Skeletal muscle satellite cell (primary cell): ENCODE measurements around the gene CAMTA1.

Experiments used
- H3K27me3 ChIP-seq: 2 replicates; pipeline ENCODE4 v1.7.0; 2013; ENCODE audit warnings: low read length; ENCODE audit not compliant: control insufficient read depth, insufficient read depth
- H3K36me3 ChIP-seq: 2 replicates; pipeline ENCODE4 v1.7.0; 2013; ENCODE audit warnings: mild to moderate bottlenecking, control low read depth, low read length; ENCODE audit not compliant: insufficient read depth
- H3K4me1 ChIP-seq: 2 replicates; pipeline ENCODE4 v1.7.0; 2013; ENCODE audit warnings: low read length; ENCODE audit not compliant: control insufficient read depth, insufficient read depth
- H3K4me2 ChIP-seq: 2 replicates; pipeline ENCODE4 v1.7.0; 2013; ENCODE audit warnings: mild to moderate bottlenecking, low read length
- H3K4me3 ChIP-seq: 2 replicates; pipeline ENCODE4 v1.7.0; 2013; ENCODE audit warnings: low read length
- H3K9ac ChIP-seq: 2 replicates; pipeline ENCODE4 v1.7.0; 2013; ENCODE audit warnings: mild to moderate bottlenecking, low read depth, low read length, moderate library complexity
- H3K9me3 ChIP-seq: replicated peaks from 2 replicates; pipeline ENCODE4 v1.7.0; 2013; ENCODE audit warnings: mild to moderate bottlenecking, control low read depth, low read length

CAMTA1 gene

GRCh38 chr1:7069931-7070330 is 284.7 kb downstream of the CAMTA1 start:
- H3K4me2 ChIP-seq: peak overlapping the region; percentile 82
- no peak overlapping the region for H3K9ac ChIP-seq
- H3K4me3 ChIP-seq: peak overlapping the region; percentile 62
- no peaks in the 10 kb centered on the region for H3K9me3 ChIP-seq
- H3K36me3 ChIP-seq: no peaks in the 10 kb centered on the region
- H3K4me1 ChIP-seq: peaks cover 5% of the 10 kb centered on the region
- peaks cover 33% of the 10 kb centered on the region for H3K27me3 ChIP-seq

GRCh38 chr1:7070389-7071029 is 285.3 kb downstream of the CAMTA1 start:
- H3K36me3 ChIP-seq: no peaks in the 10 kb centered on the region
- peaks cover 5% of the 10 kb centered on the region for H3K4me1 ChIP-seq
- peaks cover 33% of the 10 kb centered on the region for H3K27me3 ChIP-seq

GRCh38 chr1:7076117-7076516 is 290.9 kb downstream of the CAMTA1 start:
- H3K4me2 ChIP-seq: no peak overlapping the region
- no peak overlapping the region for H3K4me3 ChIP-seq
- no peaks in the 10 kb centered on the region for H3K36me3 ChIP-seq
- no peaks in the 10 kb centered on the region for H3K9me3 ChIP-seq
- H3K9ac ChIP-seq: no peak overlapping the region
- H3K27me3 ChIP-seq: peaks cover 16% of the 10 kb centered on the region
- no peaks in the 10 kb centered on the region for H3K4me1 ChIP-seq

More at GRCh38 chr1:7070389-7071029, 285.3 kb downstream of the CAMTA1 start:
- Histone ChIP-seq H3K9ac (no peak overlapping the region), H3K4me2 (peak overlapping the region; percentile 82), H3K4me3 (peak overlapping the region; percentile 62), H3K9me3 (no peaks in the 10 kb centered on the region)

- Histone ChIP-seq H3K4me2 (no peak overlapping the region), H3K9ac (no peak overlapping the region), H3K36me3 (no peaks in the 10 kb centered on the region), H3K4me3 (no peak overlapping the region), H3K9me3 (no peaks in the 10 kb centered on the region), H3K4me1 (no peaks in the 10 kb centered on the region), H3K27me3 (peaks cover 16% of the 10 kb centered on the region)
Observed at GRCh38 chr1:7076572-7076971, 291.3 kb downstream of the CAMTA1 start.

- no peaks in the 10 kb centered on the region for H3K36me3 ChIP-seq
- H3K4me2 ChIP-seq: no peak overlapping the region
- H3K4me1 ChIP-seq: no peaks in the 10 kb centered on the region
- H3K9me3 ChIP-seq: no peaks in the 10 kb centered on the region
- peaks cover 11% of the 10 kb centered on the region for H3K27me3 ChIP-seq
- no peak overlapping the region for H3K4me3 ChIP-seq
- no peak overlapping the region for H3K9ac ChIP-seq
Observed at GRCh38 chr1:7077136-7077535, 291.9 kb downstream of the CAMTA1 start.

GRCh38 chr1:7077970-7078369 is 292.7 kb downstream of the CAMTA1 start:
- no peak overlapping the region for H3K4me2 ChIP-seq
- H3K27me3 ChIP-seq: peaks cover 14% of the 10 kb centered on the region
- no peaks in the 10 kb centered on the region for H3K36me3 ChIP-seq
- no peaks in the 10 kb centered on the region for H3K4me1 ChIP-seq
- H3K4me3 ChIP-seq: no peak overlapping the region
- no peak overlapping the region for H3K9ac ChIP-seq
- H3K9me3 ChIP-seq: no peaks in the 10 kb centered on the region

- Histone ChIP-seq H3K4me2 (no peak overlapping the region), H3K36me3 (no peaks in the 10 kb centered on the region), H3K4me3 (no peak overlapping the region), H3K9ac (no peak overlapping the region), H3K4me1 (no peaks in the 10 kb centered on the region), H3K27me3 (peaks cover 19% of the 10 kb centered on the region), H3K9me3 (no peaks in the 10 kb centered on the region)
Observed at GRCh38 chr1:7079637-7080036, 294.4 kb downstream of the CAMTA1 start.

GRCh38 chr1:7084232-7084894 is 299.1 kb downstream of the CAMTA1 start:
- Histone ChIP-seq H3K4me3 (no peak overlapping the region), H3K36me3 (no peaks in the 10 kb centered on the region), H3K27me3 (peaks cover 26% of the 10 kb centered on the region), H3K4me2 (no peak overlapping the region), H3K9me3 (no peaks in the 10 kb centered on the region), H3K4me1 (no peaks in the 10 kb centered on the region), H3K9ac (no peak overlapping the region)

GRCh38 chr1:7085521-7085920 is 300.3 kb downstream of the CAMTA1 start:
- H3K4me2 ChIP-seq: no peak overlapping the region
- H3K4me1 ChIP-seq: no peaks in the 10 kb centered on the region
- H3K4me3 ChIP-seq: no peak overlapping the region
- peaks cover 26% of the 10 kb centered on the region for H3K27me3 ChIP-seq
- no peak overlapping the region for H3K9ac ChIP-seq
- H3K9me3 ChIP-seq: no peaks in the 10 kb centered on the region
- no peaks in the 10 kb centered on the region for H3K36me3 ChIP-seq

- no peaks in the 10 kb centered on the region for H3K4me1 ChIP-seq
- H3K27me3 ChIP-seq: peaks cover 28% of the 10 kb centered on the region
- no peak overlapping the region for H3K4me3 ChIP-seq
- H3K4me2 ChIP-seq: no peak overlapping the region
- no peaks in the 10 kb centered on the region for H3K36me3 ChIP-seq
- H3K9ac ChIP-seq: no peak overlapping the region
- no peaks in the 10 kb centered on the region for H3K9me3 ChIP-seq
Observed at GRCh38 chr1:7086106-7086505, 300.9 kb downstream of the CAMTA1 start.

- Histone ChIP-seq H3K9me3 (no peaks in the 10 kb centered on the region), H3K4me2 (no peak overlapping the region), H3K4me3 (no peak overlapping the region), H3K4me1 (no peaks in the 10 kb centered on the region), H3K27me3 (peaks cover 27% of the 10 kb centered on the region), H3K9ac (no peak overlapping the region), H3K36me3 (no peaks in the 10 kb centered on the region)
Observed at GRCh38 chr1:7087888-7088287, 302.6 kb downstream of the CAMTA1 start.

GRCh38 chr1:7089497-7089896 is 304.2 kb downstream of the CAMTA1 start:
- Histone ChIP-seq H3K36me3 (no peaks in the 10 kb centered on the region), H3K27me3 (peaks cover 24% of the 10 kb centered on the region)

More at GRCh38 chr1:7089497-7089896, 304.2 kb downstream of the CAMTA1 start:
- Histone ChIP-seq H3K9me3 (no peaks in the 10 kb centered on the region), H3K9ac (no peak overlapping the region), H3K4me3 (no peak overlapping the region), H3K4me2 (no peak overlapping the region), H3K4me1 (no peaks in the 10 kb centered on the region)
